Skeletal muscle satellite cell (primary cell): ENCODE results near the gene S100A14.
"Not testable (repeated sequence)": the region's sequence is repeated elsewhere in the genome, so short reads cannot be mapped to it uniquely, and the experiment has no call there.

Source experiments
- H3K27me3 ChIP-seq: 2 replicates; pipeline ENCODE4 v1.7.0; 2013; ENCODE audit warnings: low read length; ENCODE audit not compliant: control insufficient read depth, insufficient read depth
- H3K36me3 ChIP-seq: 2 replicates; pipeline ENCODE4 v1.7.0; 2013; ENCODE audit warnings: mild to moderate bottlenecking, control low read depth, low read length; ENCODE audit not compliant: insufficient read depth
- H3K4me1 ChIP-seq: 2 replicates; pipeline ENCODE4 v1.7.0; 2013; ENCODE audit warnings: low read length; ENCODE audit not compliant: control insufficient read depth, insufficient read depth
- H3K4me2 ChIP-seq: 2 replicates; pipeline ENCODE4 v1.7.0; 2013; ENCODE audit warnings: mild to moderate bottlenecking, low read length
- H3K4me3 ChIP-seq: 2 replicates; pipeline ENCODE4 v1.7.0; 2013; ENCODE audit warnings: low read length
- H3K9ac ChIP-seq: 2 replicates; pipeline ENCODE4 v1.7.0; 2013; ENCODE audit warnings: mild to moderate bottlenecking, low read depth, low read length, moderate library complexity
- H3K9me3 ChIP-seq: replicated peaks from 2 replicates; pipeline ENCODE4 v1.7.0; 2013; ENCODE audit warnings: mild to moderate bottlenecking, control low read depth, low read length

The S100A14 gene

GRCh38 chr1:153578936-153579335 is 37.2 kb downstream of the S100A14 start:
- H3K36me3 ChIP-seq, result no peaks in the 10 kb centered on the region
- no peak overlapping the region for H3K4me2 ChIP-seq
- H3K4me3 ChIP-seq, result no peak overlapping the region
- H3K4me1 ChIP-seq, result peaks cover 16% of the 10 kb centered on the region
- H3K9ac ChIP-seq, result no peak overlapping the region
- H3K9me3 ChIP-seq, result no peaks in the 10 kb centered on the region
- H3K27me3 ChIP-seq, result no peaks in the 10 kb centered on the region

DNA sequence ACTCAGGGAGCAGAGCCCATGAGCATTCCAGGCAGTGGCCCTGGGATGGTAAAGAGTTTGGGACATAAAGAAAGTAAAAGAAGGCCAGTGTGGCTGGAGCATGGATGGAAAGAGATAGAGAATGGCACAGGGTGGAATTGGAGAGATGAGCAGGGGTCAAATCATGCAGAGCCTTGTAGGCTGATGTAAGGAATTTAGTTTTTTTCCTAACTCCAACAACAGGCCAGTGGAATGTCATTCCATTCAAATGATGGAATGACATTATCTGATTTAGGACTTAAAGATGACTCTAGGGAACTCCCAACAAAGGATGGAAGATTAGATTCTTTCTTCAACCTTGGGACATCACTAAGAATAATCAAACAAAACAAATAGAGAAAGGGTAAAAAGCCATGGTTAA is 37.6 kb downstream of the S100A14 start:
- Histone ChIP-seq H3K4me3 (no peak overlapping the region), H3K4me2 (no peak overlapping the region), H3K4me1 (peaks cover 15% of the 10 kb centered on the region), H3K9me3 (no peaks in the 10 kb centered on the region), H3K9ac (no peak overlapping the region), H3K27me3 (no peaks in the 10 kb centered on the region), H3K36me3 (no peaks in the 10 kb centered on the region)

DNA sequence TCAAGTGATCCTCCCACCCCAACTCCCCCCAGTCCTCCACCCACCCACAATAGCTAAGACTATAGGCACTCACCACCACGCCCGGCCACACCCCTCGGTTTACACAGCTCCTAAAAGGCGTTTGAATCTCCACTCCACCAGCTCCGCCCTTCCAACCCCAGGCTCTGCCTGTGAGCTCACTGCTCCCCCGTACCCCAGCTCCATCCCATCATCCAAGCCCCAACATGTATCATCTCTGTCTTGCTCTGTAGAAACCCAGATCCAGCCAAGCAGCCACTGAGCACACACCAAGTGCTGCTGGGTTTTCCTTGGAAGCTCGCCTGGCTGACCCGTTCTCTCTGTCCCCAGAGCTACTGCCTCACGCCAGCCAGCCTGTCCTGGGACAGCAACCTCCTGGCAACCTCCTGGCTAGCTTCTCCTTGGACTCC is 38.5 kb downstream of the S100A14 start:
- no peak overlapping the region for H3K9ac ChIP-seq
- peaks cover 22% of the 10 kb centered on the region for H3K4me1 ChIP-seq
- H3K36me3 ChIP-seq, result no peaks in the 10 kb centered on the region
- H3K9me3 ChIP-seq, result no peaks in the 10 kb centered on the region
- H3K27me3 ChIP-seq, result no peaks in the 10 kb centered on the region
- peak overlapping the region; percentile 23 for H3K4me2 ChIP-seq
- no peak overlapping the region for H3K4me3 ChIP-seq

GRCh38 chr1:153577138-153577537 is 39.0 kb downstream of the S100A14 start:
- Histone ChIP-seq H3K4me3 (no peak overlapping the region), H3K27me3 (no peaks in the 10 kb centered on the region), H3K9ac (no peak overlapping the region), H3K9me3 (no peaks in the 10 kb centered on the region), H3K36me3 (no peaks in the 10 kb centered on the region), H3K4me1 (peaks cover 25% of the 10 kb centered on the region), H3K4me2 (no peak overlapping the region)

DNA sequence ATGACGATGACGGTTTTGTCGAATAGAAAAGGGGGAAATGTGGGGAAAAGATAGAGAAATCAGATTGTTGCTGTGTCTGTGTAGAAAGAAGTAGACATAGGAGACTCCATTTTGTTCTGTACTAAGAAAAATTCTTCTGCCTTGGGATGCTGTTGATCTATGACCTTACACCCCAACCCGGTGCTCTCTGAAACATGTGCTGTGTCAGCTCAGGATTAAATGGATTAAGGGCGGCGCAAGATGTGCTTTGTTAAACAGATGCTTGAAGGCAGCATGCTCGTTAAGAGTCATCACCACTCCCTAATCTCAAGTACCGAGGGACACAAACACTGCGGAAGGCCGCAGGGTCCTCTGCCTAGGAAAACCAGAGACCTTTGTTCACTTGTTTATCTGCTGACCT is 40.6 kb downstream of the S100A14 start:
- not testable (repeated sequence) for H3K27me3 ChIP-seq, H3K9me3 ChIP-seq, H3K9ac ChIP-seq, H3K4me2 ChIP-seq, H3K36me3 ChIP-seq, H3K4me3 ChIP-seq
- peaks cover 33% of the 10 kb centered on the region for H3K4me1 ChIP-seq

DNA sequence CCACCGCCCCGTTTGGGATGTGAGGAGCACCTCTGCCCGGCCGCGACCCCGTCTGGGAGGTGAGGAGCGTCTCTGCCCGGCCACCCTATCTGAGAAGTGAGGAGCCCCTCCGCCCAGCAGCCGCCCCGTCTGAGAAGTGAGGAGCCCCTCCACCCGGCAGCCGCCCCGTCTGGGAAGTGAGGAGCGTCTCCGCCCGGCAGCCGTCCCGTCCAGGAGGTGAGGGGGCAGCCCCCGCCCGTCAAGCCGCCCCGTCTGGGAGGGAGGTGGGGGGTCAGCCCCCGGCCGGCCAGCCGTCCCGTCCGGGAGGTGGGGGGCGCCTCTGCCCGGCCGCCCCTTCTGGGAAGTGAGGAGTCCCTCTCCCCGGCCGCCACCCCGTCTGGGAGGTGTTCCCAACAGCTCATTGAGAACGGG is 41.0 kb downstream of the S100A14 start:
- H3K4me3 ChIP-seq, H3K27me3 ChIP-seq, H3K4me2 ChIP-seq, H3K9me3 ChIP-seq, H3K9ac ChIP-seq, H3K36me3 ChIP-seq: not testable (repeated sequence)
- H3K4me1 ChIP-seq, result peaks cover 33% of the 10 kb centered on the region

DNA sequence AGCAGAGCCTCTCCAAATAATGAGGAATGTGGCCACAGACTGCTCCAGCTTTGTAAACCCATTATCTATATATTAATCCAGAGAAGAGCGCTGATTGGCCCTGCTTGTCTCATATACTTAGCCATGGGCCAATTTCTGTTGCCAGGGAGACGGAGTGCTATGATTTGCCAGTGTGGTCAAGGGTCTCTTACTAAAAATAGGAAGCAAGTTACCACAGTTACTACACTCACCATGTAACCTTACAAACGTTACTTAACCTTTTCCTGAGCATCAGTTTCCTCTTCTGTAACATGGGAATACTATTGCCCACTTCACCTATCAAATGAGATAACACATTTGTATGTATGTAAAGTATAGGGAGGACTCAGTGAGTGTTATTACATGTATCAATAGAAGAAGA is 42.8 kb downstream of the S100A14 start:
- Histone ChIP-seq H3K4me1 (peaks cover 34% of the 10 kb centered on the region), H3K4me3 (no peak overlapping the region), H3K27me3 (no peaks in the 10 kb centered on the region), H3K36me3 (no peaks in the 10 kb centered on the region), H3K4me2 (peak overlapping the region; percentile 73), H3K9ac (peak overlapping the region; percentile 53), H3K9me3 (no peaks in the 10 kb centered on the region)

- Histone ChIP-seq H3K4me1 (peaks cover 34% of the 10 kb centered on the region), H3K4me3 (peak overlapping the region; percentile 24), H3K36me3 (no peaks in the 10 kb centered on the region), H3K27me3 (no peaks in the 10 kb centered on the region), H3K9me3 (no peaks in the 10 kb centered on the region), H3K4me2 (peak overlapping the region; percentile 73), H3K9ac (peak overlapping the region; percentile 53)
These were observed 43.5 kb downstream of the S100A14 start for GRCh38 chr1:153572569-153573015.

- Histone ChIP-seq H3K36me3 (no peaks in the 10 kb centered on the region), H3K9ac (peak overlapping the region; percentile 53), H3K4me3 (no peak overlapping the region), H3K4me2 (peak overlapping the region; percentile 73), H3K9me3 (no peaks in the 10 kb centered on the region), H3K27me3 (no peaks in the 10 kb centered on the region), H3K4me1 (peaks cover 42% of the 10 kb centered on the region)
These were observed 44.4 kb downstream of the S100A14 start for GRCh38 chr1:153571706-153572105.

DNA sequence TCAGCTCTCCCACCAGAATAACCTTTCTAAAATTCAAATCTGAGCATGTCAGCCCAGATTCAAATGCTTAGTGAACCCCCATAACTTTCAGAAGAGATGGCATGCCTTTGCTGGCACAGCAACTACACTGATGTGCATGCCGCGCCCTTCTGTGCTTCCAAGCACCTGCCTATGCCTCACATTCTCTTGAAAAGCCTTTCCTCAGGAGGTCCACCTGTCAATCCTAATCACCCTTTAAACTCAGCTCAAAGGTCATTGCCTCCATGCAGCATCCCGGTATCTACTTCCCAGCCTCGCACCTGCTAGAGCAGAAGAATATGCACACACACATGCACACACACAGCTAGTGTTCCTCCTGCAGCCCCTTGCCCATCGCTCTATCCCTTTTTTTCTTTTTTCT is 45.3 kb downstream of the S100A14 start:
- Histone ChIP-seq H3K4me1 (peaks cover 49% of the 10 kb centered on the region), H3K4me3 (no peak overlapping the region), H3K36me3 (no peaks in the 10 kb centered on the region)

GRCh38 chr1:153569465-153569864 is 46.7 kb downstream of the S100A14 start:
- Histone ChIP-seq H3K36me3 (no peaks in the 10 kb centered on the region), H3K9me3 (no peaks in the 10 kb centered on the region), H3K9ac (no peak overlapping the region), H3K4me1 (peaks cover 61% of the 10 kb centered on the region), H3K27me3 (no peaks in the 10 kb centered on the region), H3K4me2 (no peak overlapping the region), H3K4me3 (no peak overlapping the region)

More for the DNA sequence above, 45.3 kb downstream of the S100A14 start:
- Histone ChIP-seq H3K27me3 (no peaks in the 10 kb centered on the region), H3K4me2 (no peak overlapping the region), H3K9ac (no peak overlapping the region), H3K9me3 (no peaks in the 10 kb centered on the region)

DNA sequence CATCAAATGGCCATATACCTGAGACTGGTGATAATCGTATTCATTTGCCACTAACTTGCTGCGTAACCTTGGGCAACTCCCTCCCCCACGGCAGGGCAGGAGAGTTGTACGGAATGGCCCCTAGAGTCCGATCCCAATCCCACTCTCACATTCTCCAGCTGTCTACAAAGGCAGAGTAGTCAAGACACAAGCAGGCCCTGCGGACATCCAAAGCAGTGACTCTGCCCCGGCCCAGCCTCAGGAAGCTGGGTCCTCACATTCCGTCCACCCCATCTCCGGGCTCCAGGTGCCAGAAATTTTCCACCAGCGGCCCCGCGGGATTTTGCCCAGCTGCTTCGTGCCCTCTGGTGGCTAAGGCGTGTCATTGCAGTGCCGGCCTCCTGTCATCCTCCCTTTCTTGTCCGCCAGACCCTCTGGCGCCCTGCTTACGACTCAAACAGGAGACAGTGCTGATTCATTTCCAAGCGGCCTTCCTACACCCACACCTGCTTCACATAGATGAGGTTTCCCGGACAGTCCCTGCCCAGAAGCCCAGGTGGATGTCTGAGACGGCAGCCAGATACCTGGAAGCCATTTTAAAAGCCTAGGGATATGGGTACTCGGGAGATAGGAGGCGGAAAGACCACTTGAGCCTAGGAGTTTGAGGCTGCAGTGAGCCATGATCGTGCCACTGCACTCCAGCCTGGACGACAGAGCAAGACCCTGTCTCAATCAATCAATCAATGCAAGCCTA is 47.6 kb downstream of the S100A14 start:
- H3K27me3 ChIP-seq, result no peaks in the 10 kb centered on the region
- peak overlapping the region; percentile 78 for H3K4me2 ChIP-seq
- peak overlapping the region; percentile 52 for H3K4me3 ChIP-seq
- H3K36me3 ChIP-seq, result no peaks in the 10 kb centered on the region
- peaks cover 70% of the 10 kb centered on the region for H3K4me1 ChIP-seq
- no peaks in the 10 kb centered on the region for H3K9me3 ChIP-seq
- H3K9ac ChIP-seq, result peak overlapping the region; percentile 93
